ENCODE measurements around the gene PDE11A.

PDE11A gene

GRCh38 chr2:177597759-177598158, 474.8 kb downstream of the PDE11A start:
- no peak for DNase-seq (ENCODE audit: low read depth)

- no peak for DNase-seq (ENCODE audit: low read depth)
Measured at GRCh38 chr2:177596866-177597265, 475.7 kb downstream of the PDE11A start.

GRCh38 chr2:177595126-177595845, 477.3 kb downstream of the PDE11A start:
- DNase-seq (ENCODE audit: low read depth) = no peak

GRCh38 chr2:177593402-177593801, 479.2 kb downstream of the PDE11A start:
- DNase-seq (ENCODE audit: low read depth) = no peak

- DNase-seq (ENCODE audit: low read depth) = no peak
Measured at GRCh38 chr2:177592945-177593344, 479.6 kb downstream of the PDE11A start.

GRCh38 chr2:177592397-177592796, 480.2 kb downstream of the PDE11A start:
- DNase-seq (ENCODE audit: low read depth) = no peak

GRCh38 chr2:177589186-177589585, 483.4 kb downstream of the PDE11A start:
- no peak for DNase-seq (ENCODE audit: low read depth)

- no peak for DNase-seq (ENCODE audit: low read depth)
Measured at GRCh38 chr2:177588671-177589070, 483.9 kb downstream of the PDE11A start.

GRCh38 chr2:177587371-177587770, 485.2 kb downstream of the PDE11A start:
- no peak for DNase-seq (ENCODE audit: low read depth)

- DNase-seq (ENCODE audit: low read depth) = no peak
Measured at GRCh38 chr2:177586154-177586553, 486.4 kb downstream of the PDE11A start.

- DNase-seq (ENCODE audit: low read depth) = no peak
Measured at GRCh38 chr2:177585234-177585863, 487.2 kb downstream of the PDE11A start.

GRCh38 chr2:177584030-177584692, 488.4 kb downstream of the PDE11A start:
- DNase-seq (ENCODE audit: low read depth) = no peak

- DNase-seq (ENCODE audit: low read depth) = no peak
Measured at GRCh38 chr2:177582000-177582399, 490.6 kb downstream of the PDE11A start.

- DNase-seq (ENCODE audit: low read depth) = no peak
Measured at GRCh38 chr2:177579486-177580036, 493.0 kb downstream of the PDE11A start.

GRCh38 chr2:177578454-177578853, 494.1 kb downstream of the PDE11A start:
- no peak for DNase-seq (ENCODE audit: low read depth)

- no peak for DNase-seq (ENCODE audit: low read depth)
Measured at GRCh38 chr2:177577075-177577474, 495.5 kb downstream of the PDE11A start.

- DNase-seq (ENCODE audit: low read depth) = no peak
Measured at GRCh38 chr2:177575358-177575757, 497.2 kb downstream of the PDE11A start.

GRCh38 chr2:177574356-177574755, 498.2 kb downstream of the PDE11A start:
- no peak for DNase-seq (ENCODE audit: low read depth)

Data from activated T-cell treated with anti-CD3 and anti-CD28 coated beads for 1 hour (primary cell).